Measurements from ENCODE around the gene XRCC5.

DNA sequence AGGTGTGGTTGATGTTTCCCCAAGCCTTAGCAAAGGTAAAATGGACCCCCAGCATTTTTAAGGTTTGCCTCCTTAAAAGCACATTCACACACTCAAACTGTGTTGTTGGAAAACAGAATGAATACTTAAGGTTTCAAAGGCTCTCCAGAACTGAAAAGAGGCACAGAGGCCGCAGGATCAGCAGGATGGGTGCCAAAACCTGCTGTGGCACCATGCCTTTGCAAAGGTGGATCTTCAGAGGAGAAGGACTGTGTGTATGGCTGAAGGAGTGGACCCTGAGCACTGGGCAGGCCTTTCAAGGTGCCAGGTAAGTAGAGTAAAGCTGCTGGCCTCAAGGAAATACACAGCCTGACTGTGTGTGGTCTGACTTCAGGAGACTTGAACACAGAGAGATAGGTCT is 127.3 kb downstream of the XRCC5 start:
- no peak for TF ChIP-seq ZNF239 (tag by site-specific recombination; IDR thresholded peaks at IDR 0.05)
- TF ChIP-seq, protein P1, sequence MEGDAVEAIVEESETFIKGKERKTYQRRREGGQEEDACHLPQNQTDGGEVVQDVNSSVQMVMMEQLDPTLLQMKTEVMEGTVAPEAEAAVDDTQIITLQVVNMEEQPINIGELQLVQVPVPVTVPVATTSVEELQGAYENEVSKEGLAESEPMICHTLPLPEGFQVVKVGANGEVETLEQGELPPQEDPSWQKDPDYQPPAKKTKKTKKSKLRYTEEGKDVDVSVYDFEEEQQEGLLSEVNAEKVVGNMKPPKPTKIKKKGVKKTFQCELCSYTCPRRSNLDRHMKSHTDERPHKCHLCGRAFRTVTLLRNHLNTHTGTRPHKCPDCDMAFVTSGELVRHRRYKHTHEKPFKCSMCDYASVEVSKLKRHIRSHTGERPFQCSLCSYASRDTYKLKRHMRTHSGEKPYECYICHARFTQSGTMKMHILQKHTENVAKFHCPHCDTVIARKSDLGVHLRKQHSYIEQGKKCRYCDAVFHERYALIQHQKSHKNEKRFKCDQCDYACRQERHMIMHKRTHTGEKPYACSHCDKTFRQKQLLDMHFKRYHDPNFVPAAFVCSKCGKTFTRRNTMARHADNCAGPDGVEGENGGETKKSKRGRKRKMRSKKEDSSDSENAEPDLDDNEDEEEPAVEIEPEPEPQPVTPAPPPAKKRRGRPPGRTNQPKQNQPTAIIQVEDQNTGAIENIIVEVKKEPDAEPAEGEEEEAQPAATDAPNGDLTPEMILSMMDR (tag by site-specific recombination; IDR thresholded peaks at IDR 0.05) = no peak
- TF ChIP-seq ZNF473 (tag by site-specific recombination; IDR thresholded peaks at IDR 0.05) = no peak
- TF ChIP-seq, protein P2, sequence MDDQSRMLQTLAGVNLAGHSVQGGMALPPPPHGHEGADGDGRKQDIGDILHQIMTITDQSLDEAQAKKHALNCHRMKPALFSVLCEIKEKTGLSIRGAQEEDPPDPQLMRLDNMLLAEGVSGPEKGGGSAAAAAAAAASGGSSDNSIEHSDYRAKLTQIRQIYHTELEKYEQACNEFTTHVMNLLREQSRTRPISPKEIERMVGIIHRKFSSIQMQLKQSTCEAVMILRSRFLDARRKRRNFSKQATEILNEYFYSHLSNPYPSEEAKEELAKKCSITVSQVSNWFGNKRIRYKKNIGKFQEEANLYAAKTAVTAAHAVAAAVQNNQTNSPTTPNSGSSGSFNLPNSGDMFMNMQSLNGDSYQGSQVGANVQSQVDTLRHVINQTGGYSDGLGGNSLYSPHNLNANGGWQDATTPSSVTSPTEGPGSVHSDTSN (CRISPR knock-in tag; IDR thresholded peaks at IDR 0.05) = no peak
- TF ChIP-seq ZNF530 (tag by site-specific recombination; IDR thresholded peaks at IDR 0.05; ENCODE audit: low read depth) = no peak
- TF ChIP-seq, protein P3, sequence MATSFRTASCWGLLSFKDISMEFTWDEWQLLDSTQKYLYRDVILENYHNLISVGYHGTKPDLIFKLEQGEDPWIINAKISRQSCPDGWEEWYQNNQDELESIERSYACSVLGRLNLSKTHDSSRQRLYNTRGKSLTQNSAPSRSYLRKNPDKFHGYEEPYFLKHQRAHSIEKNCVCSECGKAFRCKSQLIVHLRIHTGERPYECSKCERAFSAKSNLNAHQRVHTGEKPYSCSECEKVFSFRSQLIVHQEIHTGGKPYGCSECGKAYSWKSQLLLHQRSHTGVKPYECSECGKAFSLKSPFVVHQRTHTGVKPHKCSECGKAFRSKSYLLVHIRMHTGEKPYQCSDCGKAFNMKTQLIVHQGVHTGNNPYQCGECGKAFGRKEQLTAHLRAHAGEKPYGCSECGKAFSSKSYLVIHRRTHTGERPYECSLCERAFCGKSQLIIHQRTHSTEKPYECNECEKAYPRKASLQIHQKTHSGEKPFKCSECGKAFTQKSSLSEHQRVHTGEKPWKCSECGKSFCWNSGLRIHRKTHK (tag by site-specific recombination; IDR thresholded peaks at IDR 0.05) = no peak
- TF ChIP-seq ZNF10 (tag by site-specific recombination; IDR thresholded peaks at IDR 0.05) = no peak
- no peak for TF ChIP-seq YY1 (tag by site-specific recombination; IDR thresholded peaks at IDR 0.05)
- TF ChIP-seq ZNF24 (tag by site-specific recombination; IDR thresholded peaks at IDR 0.05) = no peak

Measured in HEK293 (cell line).